Type B pancreatic cell (in vitro differentiated cells): ENCODE data around the gene UBAC2. TPM values are rescaled to one million over a fixed set of nuclear protein-coding genes. Genes with fewer than 3 reads are reported as not detected.

Experiments used
- DNase-seq: peaks from one replicate; pipeline ENCODE4 v3.0.0; 2021; ENCODE audit warnings: mixed read lengths; ENCODE audit not compliant: unreplicated experiment; ENCODE audit errors: extremely low spot score
- H3K27ac Mint-ChIP-seq: 2 replicates; pipeline ENCODE4 v1.8.0; 2021; ENCODE audit warnings: mild to moderate bottlenecking, mixed read lengths
- H3K27me3 Mint-ChIP-seq: 2 replicates; pipeline ENCODE4 v1.8.0; 2021; ENCODE audit warnings: mixed read lengths
- H3K36me3 Mint-ChIP-seq: 2 replicates; pipeline ENCODE4 v1.8.0; 2021; ENCODE audit warnings: mixed read lengths
- H3K4me1 Mint-ChIP-seq: one replicate; pipeline ENCODE4 v1.8.0; 2021; ENCODE audit warnings: mixed read lengths; ENCODE audit not compliant: unreplicated experiment
- H3K4me3 Mint-ChIP-seq: 2 replicates; pipeline ENCODE4 v1.8.0; 2021; ENCODE audit warnings: mild to moderate bottlenecking, mixed read lengths
- H3K9me3 Mint-ChIP-seq: 2 replicates; pipeline ENCODE4 v1.8.0; 2021; ENCODE audit warnings: mixed read lengths
- total RNA-seq: library from RNA; stranded (reverse); gene quantifications from 2 replicates; pipeline ENCODE4 v1.2.1, GENCODE V29; 2021; ENCODE audit warnings: low replicate concordance
- TF ChIP-seq, protein P1 (sequence below): fragments of 200-600 bp; sonication (generic); conservative IDR thresholded peaks from 2 replicates; pipeline ENCODE4 v1.5.0; 2021; ENCODE audit warnings: antibody characterized with exemption, mild to moderate bottlenecking

The UBAC2 gene
- total RNA-seq, 1 donor from 2014 or later, result 66.0 TPM

DNA sequence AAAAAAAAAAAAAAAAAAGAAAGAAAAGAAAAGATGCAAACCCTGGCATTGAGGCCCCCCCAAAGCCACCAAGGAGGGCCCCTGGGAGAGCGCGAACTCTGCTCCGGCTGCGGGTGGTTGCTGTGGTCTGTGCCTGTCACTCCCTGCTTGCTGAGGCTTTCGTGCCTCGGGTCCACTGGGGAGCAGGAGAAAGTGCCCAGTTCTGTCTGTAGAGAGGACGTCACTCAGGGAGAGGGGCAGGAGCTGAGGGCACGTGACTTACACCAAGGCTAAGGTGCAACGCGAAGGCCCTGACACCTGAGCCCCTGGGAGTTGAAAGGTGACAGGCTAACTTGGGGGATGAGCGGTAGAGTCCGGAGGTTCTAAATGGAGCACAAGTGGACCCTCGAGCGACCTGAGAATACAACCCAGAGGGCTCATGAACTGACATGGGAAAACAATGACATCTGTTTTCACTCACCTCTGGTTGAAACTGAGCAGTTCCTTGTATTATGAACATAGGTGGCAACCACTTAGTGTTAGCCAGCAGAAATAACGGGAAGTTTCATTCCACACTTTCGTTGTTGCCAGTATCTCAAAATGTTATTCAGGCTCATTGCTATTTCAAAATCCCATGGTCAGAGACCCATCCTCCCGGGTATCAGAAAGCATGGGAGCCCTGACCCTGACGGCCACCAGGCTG, 231.4 kb downstream of the UBAC2 start:
- no peaks in the 10 kb centered on the region for H3K36me3 Mint-ChIP-seq
- H3K9me3 Mint-ChIP-seq, result peaks cover 6% of the 10 kb centered on the region
- H3K27ac Mint-ChIP-seq, result no peak overlapping the region
- peaks cover 18% of the 10 kb centered on the region for H3K4me1 Mint-ChIP-seq
- TF ChIP-seq, protein P1, sequence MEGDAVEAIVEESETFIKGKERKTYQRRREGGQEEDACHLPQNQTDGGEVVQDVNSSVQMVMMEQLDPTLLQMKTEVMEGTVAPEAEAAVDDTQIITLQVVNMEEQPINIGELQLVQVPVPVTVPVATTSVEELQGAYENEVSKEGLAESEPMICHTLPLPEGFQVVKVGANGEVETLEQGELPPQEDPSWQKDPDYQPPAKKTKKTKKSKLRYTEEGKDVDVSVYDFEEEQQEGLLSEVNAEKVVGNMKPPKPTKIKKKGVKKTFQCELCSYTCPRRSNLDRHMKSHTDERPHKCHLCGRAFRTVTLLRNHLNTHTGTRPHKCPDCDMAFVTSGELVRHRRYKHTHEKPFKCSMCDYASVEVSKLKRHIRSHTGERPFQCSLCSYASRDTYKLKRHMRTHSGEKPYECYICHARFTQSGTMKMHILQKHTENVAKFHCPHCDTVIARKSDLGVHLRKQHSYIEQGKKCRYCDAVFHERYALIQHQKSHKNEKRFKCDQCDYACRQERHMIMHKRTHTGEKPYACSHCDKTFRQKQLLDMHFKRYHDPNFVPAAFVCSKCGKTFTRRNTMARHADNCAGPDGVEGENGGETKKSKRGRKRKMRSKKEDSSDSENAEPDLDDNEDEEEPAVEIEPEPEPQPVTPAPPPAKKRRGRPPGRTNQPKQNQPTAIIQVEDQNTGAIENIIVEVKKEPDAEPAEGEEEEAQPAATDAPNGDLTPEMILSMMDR, result no peak
- peaks cover 17% of the 10 kb centered on the region for H3K27me3 Mint-ChIP-seq
- H3K4me3 Mint-ChIP-seq, result peak overlapping the region; percentile 41
- no peak for DNase-seq

DNA sequence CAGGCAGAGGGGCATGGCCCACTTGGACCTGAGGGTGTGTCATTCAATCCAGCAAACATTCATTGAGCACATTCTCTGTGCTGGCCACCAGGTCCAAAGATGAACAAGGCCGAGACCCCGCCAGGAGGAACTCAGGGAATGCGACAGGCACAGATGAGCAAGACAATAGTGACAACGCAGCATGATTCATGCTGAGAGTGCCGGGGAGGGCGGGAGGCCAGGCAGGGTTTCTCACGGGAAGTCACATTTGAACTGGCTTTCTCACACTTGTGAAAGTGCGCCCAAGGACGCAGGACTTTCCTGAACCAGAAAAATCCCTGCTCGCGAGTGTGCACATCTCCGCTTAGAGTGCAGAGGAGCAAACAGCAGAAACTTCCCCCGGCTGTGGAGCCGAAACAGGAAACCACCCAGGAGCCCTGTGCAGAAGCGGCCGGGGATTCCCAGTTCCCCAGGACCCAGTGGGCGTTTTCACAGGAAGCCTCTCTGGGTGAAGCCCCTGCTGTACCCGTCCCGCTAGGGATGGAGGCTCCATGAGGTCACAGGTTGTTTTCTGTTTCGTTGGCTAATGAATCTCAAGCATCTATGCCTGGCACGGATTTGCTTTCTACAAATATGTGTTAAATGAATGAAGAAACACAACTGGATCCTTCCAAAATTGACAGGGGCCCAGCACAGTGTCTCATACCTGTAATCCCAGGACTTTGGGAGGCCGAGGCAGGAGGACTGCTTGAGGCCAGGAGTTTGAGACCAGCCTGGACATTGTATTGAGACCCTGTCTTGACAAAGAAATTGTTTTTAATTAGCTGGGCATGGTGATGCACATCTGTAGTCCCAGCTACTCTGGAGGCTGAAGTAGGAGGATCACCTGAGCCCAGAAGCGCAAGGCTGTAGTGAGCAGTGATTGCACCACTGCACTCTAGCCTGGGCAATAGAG, 232.2 kb downstream of the UBAC2 start:
- peak overlapping the region; percentile 41 for H3K4me3 Mint-ChIP-seq
- peaks cover 20% of the 10 kb centered on the region for H3K4me1 Mint-ChIP-seq
- DNase-seq, result no peak
- H3K27me3 Mint-ChIP-seq, result peaks cover 15% of the 10 kb centered on the region
- H3K27ac Mint-ChIP-seq, result no peak overlapping the region
- TF ChIP-seq, protein P1, result no peak
- no peaks in the 10 kb centered on the region for H3K36me3 Mint-ChIP-seq
- H3K9me3 Mint-ChIP-seq, result peaks cover 3% of the 10 kb centered on the region

DNA sequence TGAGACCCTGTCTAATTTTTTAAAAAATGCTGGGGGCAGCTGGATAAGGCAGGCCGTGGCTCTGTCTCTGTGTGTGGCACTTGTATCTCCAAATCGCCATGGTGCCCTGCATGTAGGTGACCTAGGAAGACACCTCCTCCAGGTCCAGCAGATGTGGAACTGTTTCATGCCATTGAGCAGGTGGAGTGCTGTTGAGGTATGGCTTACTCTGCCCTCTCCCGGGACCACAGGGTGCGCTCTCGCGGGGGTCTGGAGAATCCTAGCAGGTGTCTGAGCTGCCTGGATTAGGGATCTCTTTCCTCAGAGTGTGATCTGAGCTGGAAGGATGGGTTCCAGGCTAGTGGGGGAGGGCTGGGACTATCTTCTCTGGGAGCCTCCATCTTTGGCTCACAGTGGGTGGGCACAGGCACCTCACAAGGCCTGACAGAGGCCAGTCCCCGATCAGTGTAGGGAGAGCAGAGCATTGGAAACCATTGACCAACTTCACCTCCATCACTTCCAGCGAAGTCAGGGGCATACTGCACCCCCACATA, 233.0 kb downstream of the UBAC2 start:
- TF ChIP-seq, protein P1, result no peak
- no peak overlapping the region for H3K4me3 Mint-ChIP-seq
- DNase-seq, result no peak
- no peak overlapping the region for H3K27ac Mint-ChIP-seq
- H3K27me3 Mint-ChIP-seq, result peaks cover 17% of the 10 kb centered on the region
- H3K36me3 Mint-ChIP-seq, result no peaks in the 10 kb centered on the region
- H3K9me3 Mint-ChIP-seq, result no peaks in the 10 kb centered on the region
- peaks cover 20% of the 10 kb centered on the region for H3K4me1 Mint-ChIP-seq

DNA sequence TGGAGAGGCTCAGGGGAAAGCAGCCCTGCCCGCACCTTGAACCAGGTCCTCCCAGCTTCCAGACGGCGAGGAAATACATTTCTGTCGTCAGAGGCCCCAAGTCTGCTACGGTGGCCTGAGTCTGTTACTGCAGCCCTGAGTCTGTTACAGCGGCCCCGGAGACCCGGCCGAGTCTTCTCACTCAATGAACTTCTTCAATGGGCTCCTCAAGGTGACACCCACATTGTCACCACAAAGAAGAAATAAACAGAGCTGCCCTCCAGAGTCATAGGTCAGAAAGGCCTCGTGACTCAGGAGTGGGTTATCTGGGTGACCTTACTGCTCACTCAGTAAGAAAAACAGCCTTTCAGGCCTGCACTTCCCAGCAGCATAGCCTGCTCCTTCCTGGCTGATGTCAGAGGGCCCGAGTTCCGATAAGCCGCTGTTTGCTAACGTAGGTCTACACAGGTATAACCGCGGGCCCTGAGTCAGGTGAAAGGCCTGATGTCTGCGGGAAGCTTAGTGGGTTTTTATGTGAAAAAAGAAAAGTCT, 233.7 kb downstream of the UBAC2 start:
- Mint-ChIP-seq H3K27me3 (peaks cover 21% of the 10 kb centered on the region), H3K4me1 (peaks cover 20% of the 10 kb centered on the region), H3K9me3 (no peaks in the 10 kb centered on the region), H3K4me3 (no peak overlapping the region), H3K36me3 (no peaks in the 10 kb centered on the region), H3K27ac (no peak overlapping the region)
- no peak for DNase-seq
- TF ChIP-seq, protein P1, result no peak

DNA sequence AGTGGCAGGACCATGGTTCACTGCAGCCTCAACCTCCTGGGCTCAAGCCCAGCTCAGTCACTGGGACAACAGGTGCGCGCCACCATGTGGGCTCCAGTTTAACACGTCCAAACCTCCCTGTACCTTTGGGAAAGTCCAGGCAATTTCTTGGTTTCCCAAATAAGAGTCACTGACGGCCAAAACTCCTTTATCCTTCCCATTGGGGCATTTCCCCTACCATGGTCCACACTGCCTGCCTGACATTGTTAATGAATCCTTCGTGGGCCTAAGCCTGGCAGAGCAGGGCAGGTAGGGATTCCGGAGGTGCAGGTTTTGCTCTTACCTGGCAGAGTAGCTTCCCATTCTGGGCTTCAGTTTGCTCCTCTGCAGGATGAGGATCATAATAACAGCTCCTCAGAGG, 234.5 kb downstream of the UBAC2 start:
- Mint-ChIP-seq H3K27ac (no peak overlapping the region), H3K4me1 (peaks cover 20% of the 10 kb centered on the region), H3K9me3 (no peaks in the 10 kb centered on the region), H3K36me3 (no peaks in the 10 kb centered on the region), H3K27me3 (peaks cover 29% of the 10 kb centered on the region), H3K4me3 (no peak overlapping the region)
- no peak for DNase-seq
- TF ChIP-seq, protein P1, result no peak
